Vagina (tissue), 2 donors: Measurements from ENCODE around the gene NEXN.
"Not testable (repeated sequence)": the region's sequence is repeated elsewhere in the genome, so short reads cannot be mapped to it uniquely, and the experiment has no call there.

ENCODE experiments used
- CTCF ChIP-seq, 3 experiments: fragments of 450-650 bp in 2 of 3; fragments of 200-600 bp in 1 of 3; sonication (generic) in 1 of 3; IDR thresholded peaks; one replicate each; pipeline ENCODE4 v1.5.1; 2017 to 2019; ENCODE audit warnings: antibody characterized with exemption in 3 of 3, mild to moderate bottlenecking in 2 of 3, moderate library complexity in 2 of 3
- POLR2A ChIP-seq, 2 donors: fragments of 450-650 bp; IDR thresholded peaks; one replicate each; pipeline ENCODE4 v1.6.1; 2017; ENCODE audit warnings: antibody characterized with exemption in 2 of 2, mild to moderate bottlenecking in 2 of 2, moderate library complexity in 2 of 2
- POLR2AphosphoS5 ChIP-seq, 2 donors: sonication (generic); formaldehyde crosslinking; IDR thresholded peaks; one replicate each; pipeline ENCODE4 v1.9.0; 2017; ENCODE audit warnings: antibody characterized with exemption in 2 of 2, mild to moderate bottlenecking in 2 of 2, low read depth in 1 of 2; ENCODE audit not compliant: insufficient read depth in 1 of 2

- not testable (repeated sequence) for TF ChIP-seq CTCF (IDR thresholded peaks at IDR 0.05); POLR2A (IDR thresholded peaks at IDR 0.05); POLR2AphosphoS5 (IDR thresholded peaks at IDR 0.05; ENCODE audit: insufficient read depth in 1 of 2, low read depth in 1 of 2)
Observed at GRCh38 chr1:77918918-77919317, 30.5 kb downstream of the NEXN start.
